HepG2 (cell line): ENCODE data around the gene ATP13A4.

Experiments
- ARNTL ChIP-seq: sonication (generic); formaldehyde crosslinking; IDR thresholded peaks from 2 replicates; pipeline ENCODE4 v1.4.0; 2020; ENCODE audit warnings: mild to moderate bottlenecking, missing genetic modification reagents
- ATF1 ChIP-seq: IDR thresholded peaks from 2 replicates; pipeline ENCODE4 v1.6.1; 2016; ENCODE audit warnings: mild to moderate bottlenecking, control low read depth
- CHD4 ChIP-seq: fragments of 200-600 bp; sonication (generic); IDR thresholded peaks from 2 replicates; pipeline ENCODE4 v1.7.0; 2017; ENCODE audit warnings: mild to moderate bottlenecking, low read length, borderline replicate concordance
- CREM ChIP-seq, 2 experiments: sonication (generic) in 1 of 2; formaldehyde crosslinking in 1 of 2; IDR thresholded peaks; 2 replicates each; pipeline versions ENCODE4 v1.4.0 to v1.6.1; 2016 to 2020; ENCODE audit warnings: antibody characterized with exemption in 1 of 2, mild to moderate bottlenecking in 1 of 2, missing genetic modification reagents in 1 of 2
- CTCF ChIP-seq: sonication (generic); formaldehyde crosslinking; IDR thresholded peaks from 2 replicates; pipeline ENCODE4 v1.5.0; 2020; ENCODE audit warnings: mild to moderate bottlenecking, missing genetic modification reagents, moderate library complexity
- DNMT1 ChIP-seq: sonication (generic); formaldehyde crosslinking; IDR thresholded peaks from 2 replicates; pipeline ENCODE4 v1.5.1; 2020; ENCODE audit warnings: mild to moderate bottlenecking, missing genetic modification reagents
- EZH2 ChIP-seq: conservative IDR thresholded peaks from 2 replicates; pipeline ENCODE4 v1.6.1; 2012; ENCODE audit warnings: mild to moderate bottlenecking, low read depth, low read length, moderate library complexity
- FOXA1 ChIP-seq, 2 experiments: fragments of 450-650 bp in 1 of 2; sonication (generic) in 1 of 2; formaldehyde crosslinking in 1 of 2; IDR thresholded peaks; 2 replicates each; pipeline versions ENCODE4 v1.4.0 to v1.6.1; 2016 to 2020; ENCODE audit warnings: missing genetic modification reagents in 1 of 2
- FOXM1 ChIP-seq: sonication (generic); formaldehyde crosslinking; IDR thresholded peaks from 2 replicates; pipeline ENCODE4 v1.5.0; 2020; ENCODE audit warnings: missing genetic modification reagents
- PITX1 ChIP-seq: sonication (generic); formaldehyde crosslinking; IDR thresholded peaks from 2 replicates; pipeline ENCODE4 v1.5.1; 2020; ENCODE audit warnings: mild to moderate bottlenecking, missing genetic modification reagents
- POLR2AphosphoS5 ChIP-seq: IDR thresholded peaks from 2 replicates; pipeline ENCODE4 v1.6.1; 2012; ENCODE audit warnings: low read depth, low read length
- RFX5 ChIP-seq: IDR thresholded peaks from 2 replicates; pipeline ENCODE4 v1.6.1; 2011; ENCODE audit warnings: low read depth, low read length, improper control_type of control experiment
- ZBTB1 ChIP-seq: sonication (generic); formaldehyde crosslinking; IDR thresholded peaks from 2 replicates; pipeline ENCODE4 v1.4.0; 2020; ENCODE audit warnings: missing genetic modification reagents, borderline replicate concordance
- ZZZ3 ChIP-seq: sonication (generic); formaldehyde crosslinking; IDR thresholded peaks from 2 replicates; pipeline ENCODE4 v1.4.0; 2020; ENCODE audit warnings: missing genetic modification reagents, mild to moderate bottlenecking, borderline replicate concordance

- TF ChIP-seq RFX5 (no peak), POLR2AphosphoS5 (no peak), DNMT1 (CRISPR knock-in tag) (no peak), ZZZ3 (no peak), EZH2 (no peak), FOXM1 (CRISPR knock-in tag) (no peak), CREM (IDR thresholded peaks at IDR 0.05) (no peak), CREM (CRISPR knock-in tag; IDR thresholded peaks at IDR 0.05) (no peak), CHD4 (no peak), FOXA1 (IDR thresholded peaks at IDR 0.05) (no peak), FOXA1 (CRISPR knock-in tag; IDR thresholded peaks at IDR 0.05) (no peak), CTCF (no peak), ZBTB1 (CRISPR knock-in tag) (no peak), ATF1 (CRISPR knock-in tag) (no peak), ARNTL (CRISPR knock-in tag) (no peak), PITX1 (CRISPR knock-in tag) (no peak)
These were observed 197.4 kb downstream of the ATP13A4 start for GRCh38 chr3:193357291-193357690.
